Suprapubic skin (tissue), 4 donors: ENCODE data around the gene TCF20.

Experiments
- CTCF ChIP-seq, 2 donors: fragments of 200-600 bp in 1 of 2; fragments of 450-650 bp in 1 of 2; sonication (generic) in 1 of 2; IDR thresholded peaks; one replicate each; pipeline ENCODE4 v1.5.1; 2016 to 2019; ENCODE audit warnings: antibody characterized with exemption in 2 of 2, mild to moderate bottlenecking in 1 of 2, moderate library complexity in 1 of 2
- EP300 ChIP-seq: sonication (generic); formaldehyde crosslinking; IDR thresholded peaks from one replicate; pipeline ENCODE4 v1.6.1; 2017; ENCODE audit warnings: antibody characterized with exemption
- POLR2AphosphoS5 ChIP-seq, 3 donors: sonication (generic); formaldehyde crosslinking; IDR thresholded peaks; one replicate each; pipeline ENCODE4 v1.6.1; 2017; ENCODE audit warnings: antibody characterized with exemption in 3 of 3

- TF ChIP-seq EP300 (no peak), POLR2AphosphoS5 (IDR thresholded peaks at IDR 0.05) (no peak), CTCF (IDR thresholded peaks at IDR 0.05) (no peak)
Observed at GRCh38 chr22:42236268-42236667, 34.2 kb downstream of the TCF20 start.
